SU-DHL-6 (cell line): ENCODE measurements around the gene RGP1.

Experiments used
- EZH2phosphoT487 ChIP-seq: fragments of 200-600 bp; sonication (generic), shearing (Covaris generic); conservative IDR thresholded peaks from 2 replicates; pipeline ENCODE4 v1.6.1; 2018; ENCODE audit warnings: mild to moderate bottlenecking, antibody characterized with exemption, low read length, moderate library complexity, mixed read lengths
- TF ChIP-seq, protein P1 (sequence below): fragments of 200-600 bp; sonication (generic); IDR thresholded peaks from one replicate; pipeline ENCODE4 v1.5.1; 2017; ENCODE audit warnings: antibody characterized with exemption, mild to moderate bottlenecking, low read length, moderate library complexity; ENCODE audit not compliant: insufficient read depth, poor library complexity, severe bottlenecking

DNA sequence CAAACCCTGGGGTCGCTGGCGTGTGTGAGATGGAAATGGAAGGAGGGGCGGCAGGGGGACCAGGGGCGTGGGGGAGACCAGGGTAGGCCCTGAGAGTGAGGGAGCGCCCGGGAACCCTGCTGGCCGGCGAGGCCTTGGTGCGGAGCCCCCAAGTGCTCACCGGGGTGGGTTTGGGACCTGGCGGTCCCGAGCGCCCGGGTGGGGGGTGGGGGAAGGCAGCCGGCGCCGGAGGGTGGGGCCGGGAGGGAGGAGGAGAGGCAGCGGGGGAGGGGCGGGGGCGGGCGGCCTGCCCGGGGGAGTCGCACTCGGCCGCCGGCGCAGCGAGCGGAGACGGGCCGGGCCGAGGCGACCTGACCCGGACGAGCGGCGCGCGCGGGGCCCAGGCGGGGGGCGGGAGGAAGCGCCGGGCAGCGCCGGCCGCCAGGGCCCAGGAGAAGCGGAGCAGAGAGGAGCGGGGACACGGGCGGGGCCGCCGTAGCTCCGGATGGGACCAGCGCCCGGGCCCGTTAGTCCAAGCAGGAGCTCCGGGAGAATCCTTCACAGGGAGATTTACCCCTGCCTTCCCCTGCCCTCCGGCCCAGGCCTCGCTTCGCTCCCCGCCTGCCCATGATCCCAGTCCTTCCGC lies 42.3 kb downstream of the RGP1 start, which contains the start of gene NPR2:
- TF ChIP-seq, protein P1, sequence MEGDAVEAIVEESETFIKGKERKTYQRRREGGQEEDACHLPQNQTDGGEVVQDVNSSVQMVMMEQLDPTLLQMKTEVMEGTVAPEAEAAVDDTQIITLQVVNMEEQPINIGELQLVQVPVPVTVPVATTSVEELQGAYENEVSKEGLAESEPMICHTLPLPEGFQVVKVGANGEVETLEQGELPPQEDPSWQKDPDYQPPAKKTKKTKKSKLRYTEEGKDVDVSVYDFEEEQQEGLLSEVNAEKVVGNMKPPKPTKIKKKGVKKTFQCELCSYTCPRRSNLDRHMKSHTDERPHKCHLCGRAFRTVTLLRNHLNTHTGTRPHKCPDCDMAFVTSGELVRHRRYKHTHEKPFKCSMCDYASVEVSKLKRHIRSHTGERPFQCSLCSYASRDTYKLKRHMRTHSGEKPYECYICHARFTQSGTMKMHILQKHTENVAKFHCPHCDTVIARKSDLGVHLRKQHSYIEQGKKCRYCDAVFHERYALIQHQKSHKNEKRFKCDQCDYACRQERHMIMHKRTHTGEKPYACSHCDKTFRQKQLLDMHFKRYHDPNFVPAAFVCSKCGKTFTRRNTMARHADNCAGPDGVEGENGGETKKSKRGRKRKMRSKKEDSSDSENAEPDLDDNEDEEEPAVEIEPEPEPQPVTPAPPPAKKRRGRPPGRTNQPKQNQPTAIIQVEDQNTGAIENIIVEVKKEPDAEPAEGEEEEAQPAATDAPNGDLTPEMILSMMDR: no peak
- no peak for TF ChIP-seq EZH2phosphoT487
